HepG2 (cell line): ENCODE data around the gene PKDREJ. TPM values are rescaled to one million over a fixed set of nuclear protein-coding genes. Genes with fewer than 3 reads are reported as not detected.

Experiments used
- ATAC-seq: fragments of 200-7000 bp; cut with Tn5 transposase; 3 replicates; pipeline ENCODE4 v1.9.1; 2020; ENCODE audit warnings: mild to moderate bottlenecking, moderate library complexity
- BruUV-seq: library from RNA; stranded (reverse); fragments of 400-500 nt; replicated peaks from 2 replicates; lab custom pipeline; 2021; lab: Mats Ljungman, UMichigan
- CTCF ChIA-PET: fragments of 300-600 bp; formaldehyde crosslinking; extraction: SDS; loops from one replicate; lab custom pipeline; 2021; ENCODE audit warnings: low total read pairs, inconsistent platforms, low intra/inter-chr PET ratio; lab: Yijun Ruan, JAX
- POLR2A ChIA-PET: fragments of 350-600 bp; sonication (Branson Sonifier 250); formaldehyde crosslinking; loops from one replicate; lab custom pipeline; 2020; ENCODE audit warnings: antibody characterized with exemption, inconsistent platforms; lab: Yijun Ruan, JAX
- DNase-seq: peaks from one replicate; pipeline ENCODE4 v3.0.0-alpha.2; 2015; ENCODE audit warnings: low spot score
- FAIRE-seq: peaks from 3 replicates; lab custom pipeline; 2011; peaks lifted over from hg19 to GRCh38; lab: Jason Lieb, UNC
- H2AFZ ChIP-seq: one replicate; pipeline ENCODE4 v1.6.1; 2011; ENCODE audit warnings: low read length, inconsistent platforms
- H3K27ac ChIP-seq: fragments of 300-600 bp; 3 replicates; pipeline ENCODE4 v1.8.0; 2011; ENCODE audit warnings: mixed run types, mild to moderate bottlenecking, mixed read lengths, low read length, inconsistent platforms; ENCODE audit not compliant: insufficient read depth; ENCODE audit errors: extremely low read length
- H3K27me3 ChIP-seq, 2 experiments: fragments of 200-600 bp in 1 of 2; 2 replicates in 1 of 2; 3 replicates in 1 of 2; pipeline versions ENCODE4 v1.6.0 to v1.8.0; 2011; ENCODE audit warnings: low read length in 2 of 2, mild to moderate bottlenecking in 2 of 2, moderate library complexity in 2 of 2, inconsistent platforms in 1 of 2; ENCODE audit not compliant: insufficient read depth in 2 of 2, control insufficient read depth in 1 of 2
- H3K36me3 ChIP-seq, 2 experiments: fragments of 200-600 bp in 1 of 2; replicated peaks in 1 of 2; 2 replicates in 1 of 2; 3 replicates in 1 of 2; pipeline versions ENCODE4 v1.5.1 to v1.8.0; 2011; ENCODE audit warnings: low read length in 2 of 2, inconsistent platforms in 1 of 2; ENCODE audit not compliant: insufficient read depth in 2 of 2, control insufficient read depth in 1 of 2
- H3K4me1 ChIP-seq: 2 replicates; pipeline ENCODE4 v1.5.1; 2012; ENCODE audit warnings: low read length, inconsistent platforms; ENCODE audit not compliant: insufficient read depth
- H3K4me2 ChIP-seq: 2 replicates; pipeline ENCODE4 v1.6.0; 2011; ENCODE audit warnings: low read depth, low read length, inconsistent platforms
- H3K4me3 ChIP-seq, 3 experiments: fragments of 200-600 bp in 1 of 3; sonication (generic), shearing (Covaris generic) in 1 of 3; replicated peaks in 1 of 3; 2 replicates each; pipeline ENCODE4 v1.5.1; 2011 to 2016; ENCODE audit warnings: low read length in 3 of 3, inconsistent platforms in 2 of 3, low read depth in 2 of 3, mild to moderate bottlenecking in 2 of 3, control low read depth in 1 of 3, mixed read lengths in 1 of 3; ENCODE audit not compliant: insufficient read depth in 1 of 3
- H3K79me2 ChIP-seq: one replicate; pipeline ENCODE4 v1.6.1; 2011; ENCODE audit warnings: low read length, inconsistent platforms; ENCODE audit not compliant: insufficient read depth
- H3K9ac ChIP-seq: 2 replicates; pipeline ENCODE4 v1.6.0; 2011; ENCODE audit warnings: mild to moderate bottlenecking, low read depth, low read length, inconsistent platforms; ENCODE audit not compliant: insufficient read depth
- H3K9me3 ChIP-seq: 2 replicates; pipeline ENCODE4 v1.5.1; 2012; ENCODE audit warnings: mild to moderate bottlenecking, low read length
- H4K20me1 ChIP-seq: 2 replicates; pipeline ENCODE4 v1.6.0; 2011; ENCODE audit warnings: inconsistent platforms, mild to moderate bottlenecking, low read length, moderate library complexity; ENCODE audit not compliant: insufficient read depth
- AGO1 ChIP-seq: fragments of 200-400 bp; formaldehyde crosslinking; IDR thresholded peaks from 2 replicates; pipeline ENCODE4 v1.6.1; 2017; ENCODE audit warnings: mild to moderate bottlenecking, low read depth, low read length, moderate library complexity; ENCODE audit not compliant: poor library complexity, severe bottlenecking
- ELK4 ChIP-seq: sonication (generic); formaldehyde crosslinking; IDR thresholded peaks from 2 replicates; pipeline ENCODE4 v1.9.0; 2021; ENCODE audit warnings: missing genetic modification reagents, borderline replicate concordance
- MBD4 ChIP-seq: IDR thresholded peaks from 2 replicates; pipeline ENCODE4 v1.6.1; 2012; ENCODE audit warnings: low read length, inconsistent platforms, borderline replicate concordance
- POLR2G ChIP-seq: fragments of 200-400 bp; formaldehyde crosslinking; IDR thresholded peaks from 2 replicates; pipeline ENCODE4 v1.6.1; 2018; ENCODE audit warnings: mild to moderate bottlenecking, low read depth, low read length, moderate library complexity
- PPARG ChIP-seq: conservative IDR thresholded peaks from 2 replicates; pipeline ENCODE4 v1.6.1; 2016; ENCODE audit warnings: missing biosample characterization, missing genetic modification reagents
- PTBP1 ChIP-seq: fragments of 200-400 bp; formaldehyde crosslinking; IDR thresholded peaks from 2 replicates; pipeline ENCODE4 v1.6.1; 2018; ENCODE audit warnings: low read length, low read depth; ENCODE audit not compliant: poor library complexity, severe bottlenecking
- RBM22 ChIP-seq: fragments of 200-400 bp; formaldehyde crosslinking; optimal IDR thresholded peaks from 2 replicates; pipeline ENCODE3; 2017; ENCODE audit warnings: mild to moderate bottlenecking, low read length, moderate library complexity
- SOX5 ChIP-seq: IDR thresholded peaks from 2 replicates; pipeline ENCODE4 v1.6.1; 2016; ENCODE audit warnings: borderline replicate concordance
- ZBTB7A ChIP-seq: sonication (generic); formaldehyde crosslinking; IDR thresholded peaks from 2 replicates; pipeline ENCODE4 v1.8.0; 2022; ENCODE audit warnings: mild to moderate bottlenecking, missing genetic modification reagents
- ZFP90 ChIP-seq: sonication (generic); formaldehyde crosslinking; IDR thresholded peaks from 2 replicates; pipeline ENCODE4 v1.8.0; 2022; ENCODE audit warnings: missing genetic modification reagents, mild to moderate bottlenecking, inconsistent platforms, borderline replicate concordance
- ZNF484 ChIP-seq: sonication (generic); formaldehyde crosslinking; IDR thresholded peaks from 2 replicates; pipeline ENCODE4 v1.5.1; 2020; ENCODE audit warnings: mild to moderate bottlenecking, low read depth, missing genetic modification reagents, borderline replicate concordance
- WGBS: methylation state at CpG from one replicate; pipeline ENCODE4 v1.1.6; 2017; ENCODE audit warnings: low lambda C conversion rate; 5-methylcytosine and 5-hydroxymethylcytosine counted together
- in situ Hi-C: cut with HindIII; loops from 2 replicates; pipeline ENCODE4 v1.10.0; 2017; ENCODE audit warnings: low pct_unique_long_range_greater_than_20kb; ENCODE audit not compliant: extremely low pct_ligation_motif_present
- intact Hi-C: fragments of 100-400 bp; cut with micrococcal nuclease; formaldehyde crosslinking; loops from one replicate; pipeline ENCODE4 v1.10.0; 2022; ENCODE audit not compliant: unreplicated experiment
- polyA plus RNA-seq, 8 experiments: library from polyadenylated mRNA; depleted of rRNA in 3 of 8; stranded (reverse) in 7 of 8; unstranded in 1 of 8; fragments of >200 nt; fragmentation: Illumina TruSeq in 4 of 8; extraction: Trizol in 4 of 8; gene quantifications; 2 replicates each; pipeline versions ENCODE4 v1.2.1 to v1.2.3, GENCODE V29; 2011 to 2016; ENCODE audit warnings: low read depth in 4 of 8, missing spikeins in 1 of 8, mixed read lengths in 1 of 8; ENCODE audit not compliant: insufficient read depth in 1 of 8
- total RNA-seq, 5 experiments: library from RNA; depleted of rRNA; stranded (reverse); fragments of >200 nt; fragmentation: Illumina TruSeq; extraction: Trizol; gene quantifications; 2 replicates each; pipeline ENCODE4 v1.2.3, GENCODE V29; 2016; ENCODE audit warnings: low read depth in 1 of 5
- TF ChIP-seq, protein P1 (sequence below): IDR thresholded peaks from 2 replicates; pipeline ENCODE4 v1.6.1; 2016; ENCODE audit warnings: mild to moderate bottlenecking
- TF ChIP-seq, protein P2 (sequence below): sonication (generic); formaldehyde crosslinking; IDR thresholded peaks from 2 replicates; pipeline ENCODE4 v1.4.0; 2020; ENCODE audit warnings: missing genetic modification reagents, borderline replicate concordance

The PKDREJ gene
- total and polyA plus RNA-seq, 2 of the 13 experiments (the other 11 are each of a cell fraction or from before 2014, with no cell fraction given), result not detected

GRCh38 chr22:46296257-46297150, 33.4 kb upstream of the PKDREJ start, which contains the start of gene GTSE1 (continued):
- TF ChIP-seq SOX5 (CRISPR knock-in tag) (no peak; the same call in 1 of the 2 replicates), PPARG (CRISPR knock-in tag) (peak; percentile 15; the same call in 1 of the 2 replicates), ZFP90 (no peak), POLR2G (0 out of 2 replicates have a peak, but pooled peaks have one; percentile 13)
- TF ChIP-seq, protein P1, sequence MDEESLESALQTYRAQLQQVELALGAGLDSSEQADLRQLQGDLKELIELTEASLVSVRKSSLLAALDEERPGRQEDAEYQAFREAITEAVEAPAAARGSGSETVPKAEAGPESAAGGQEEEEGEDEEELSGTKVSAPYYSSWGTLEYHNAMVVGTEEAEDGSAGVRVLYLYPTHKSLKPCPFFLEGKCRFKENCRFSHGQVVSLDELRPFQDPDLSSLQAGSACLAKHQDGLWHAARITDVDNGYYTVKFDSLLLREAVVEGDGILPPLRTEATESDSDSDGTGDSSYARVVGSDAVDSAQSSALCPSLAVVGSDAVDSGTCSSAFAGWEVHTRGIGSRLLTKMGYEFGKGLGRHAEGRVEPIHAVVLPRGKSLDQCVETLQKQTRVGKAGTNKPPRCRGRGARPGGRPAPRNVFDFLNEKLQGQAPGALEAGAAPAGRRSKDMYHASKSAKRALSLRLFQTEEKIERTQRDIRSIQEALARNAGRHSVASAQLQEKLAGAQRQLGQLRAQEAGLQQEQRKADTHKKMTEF, result peak; percentile 78; the same call in 1 of the 2 replicates

DNA sequence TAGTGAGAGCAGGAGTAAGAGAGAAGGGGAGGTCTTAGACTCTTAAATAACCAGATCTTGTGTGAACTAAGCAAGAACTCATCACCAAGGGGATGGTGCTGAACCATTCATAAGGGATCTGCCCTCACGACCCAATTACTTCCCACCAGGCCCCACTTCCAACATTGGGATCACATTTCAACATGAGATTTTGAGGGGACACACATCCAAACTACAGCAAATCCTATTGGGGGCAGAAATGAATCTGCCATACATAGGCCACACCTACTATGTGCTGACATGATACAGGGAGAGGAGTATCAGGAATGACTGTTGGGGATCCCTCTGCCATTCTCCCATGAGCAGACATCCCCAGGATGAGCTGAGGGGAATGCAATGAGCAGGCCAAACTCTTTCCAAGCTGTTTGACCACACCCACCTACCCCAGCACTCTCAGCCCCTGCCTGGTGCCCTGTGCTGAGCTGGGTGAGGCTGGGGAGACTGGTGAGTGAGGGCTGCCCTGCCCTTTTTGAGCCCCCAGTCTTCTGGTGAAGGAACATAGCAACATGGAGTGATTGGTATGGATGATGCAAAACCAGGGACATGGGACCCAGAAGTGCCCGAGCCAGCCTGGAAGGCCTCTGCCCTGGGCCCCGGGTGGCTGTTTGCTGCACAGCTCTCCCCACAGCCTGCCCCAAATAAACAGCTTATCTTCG, 32.3 kb upstream of the PKDREJ start:
- DNase-seq (no peak), FAIRE-seq (no peak), ATAC-seq (peak; percentile 17)
- Histone ChIP-seq H3K4me3 (peak overlapping the region; percentile 82 to 91 (median 84)), H3K9ac (peak overlapping the region; percentile 66), H3K4me2 (peak overlapping the region; percentile 96), H4K20me1 (no peaks in the 10 kb centered on the region), H3K4me1 (peaks cover 28% of the 10 kb centered on the region), H3K27me3 (no peaks in the 10 kb centered on the region; a peak in 1 of 5 replicates), H3K79me2 (peaks cover 18% of the 10 kb centered on the region), H3K27ac (no peak overlapping the region), H3K9me3 (no peaks in the 10 kb centered on the region), H2AFZ (no peak overlapping the region), H3K36me3 (peaks cover 14 to 37% of the 10 kb centered on the region in 2 experiments)
- BruUV-seq, result no TSS peak
- intact Hi-C loops (no loop called here), in situ Hi-C loops (no loop called here)
- ChIA-PET CTCF (no interaction called here), POLR2A (interaction anchor here (1.0 to 2.4 kb wide), 10 partner anchors 8 to 167 kb away, joined by 3 to 33 read pairs (median 4); partner anchors contain the start of genes CDPF1, TRMU and TTC38)
- 90% methylated on average over 1 of the region's 4 CpGs for WGBS
- TF ChIP-seq ZNF484 (no peak), AGO1 (peak; percentile 30), ZBTB7A (0 out of 2 replicates have a peak, but pooled peaks have one; percentile 16), RBM22 (peak; percentile 83), PTBP1 (no peak), ELK4 (CRISPR knock-in tag) (no peak), MBD4 (0 out of 2 replicates have a peak, but pooled peaks have one; percentile 41)
- TF ChIP-seq, protein P2, sequence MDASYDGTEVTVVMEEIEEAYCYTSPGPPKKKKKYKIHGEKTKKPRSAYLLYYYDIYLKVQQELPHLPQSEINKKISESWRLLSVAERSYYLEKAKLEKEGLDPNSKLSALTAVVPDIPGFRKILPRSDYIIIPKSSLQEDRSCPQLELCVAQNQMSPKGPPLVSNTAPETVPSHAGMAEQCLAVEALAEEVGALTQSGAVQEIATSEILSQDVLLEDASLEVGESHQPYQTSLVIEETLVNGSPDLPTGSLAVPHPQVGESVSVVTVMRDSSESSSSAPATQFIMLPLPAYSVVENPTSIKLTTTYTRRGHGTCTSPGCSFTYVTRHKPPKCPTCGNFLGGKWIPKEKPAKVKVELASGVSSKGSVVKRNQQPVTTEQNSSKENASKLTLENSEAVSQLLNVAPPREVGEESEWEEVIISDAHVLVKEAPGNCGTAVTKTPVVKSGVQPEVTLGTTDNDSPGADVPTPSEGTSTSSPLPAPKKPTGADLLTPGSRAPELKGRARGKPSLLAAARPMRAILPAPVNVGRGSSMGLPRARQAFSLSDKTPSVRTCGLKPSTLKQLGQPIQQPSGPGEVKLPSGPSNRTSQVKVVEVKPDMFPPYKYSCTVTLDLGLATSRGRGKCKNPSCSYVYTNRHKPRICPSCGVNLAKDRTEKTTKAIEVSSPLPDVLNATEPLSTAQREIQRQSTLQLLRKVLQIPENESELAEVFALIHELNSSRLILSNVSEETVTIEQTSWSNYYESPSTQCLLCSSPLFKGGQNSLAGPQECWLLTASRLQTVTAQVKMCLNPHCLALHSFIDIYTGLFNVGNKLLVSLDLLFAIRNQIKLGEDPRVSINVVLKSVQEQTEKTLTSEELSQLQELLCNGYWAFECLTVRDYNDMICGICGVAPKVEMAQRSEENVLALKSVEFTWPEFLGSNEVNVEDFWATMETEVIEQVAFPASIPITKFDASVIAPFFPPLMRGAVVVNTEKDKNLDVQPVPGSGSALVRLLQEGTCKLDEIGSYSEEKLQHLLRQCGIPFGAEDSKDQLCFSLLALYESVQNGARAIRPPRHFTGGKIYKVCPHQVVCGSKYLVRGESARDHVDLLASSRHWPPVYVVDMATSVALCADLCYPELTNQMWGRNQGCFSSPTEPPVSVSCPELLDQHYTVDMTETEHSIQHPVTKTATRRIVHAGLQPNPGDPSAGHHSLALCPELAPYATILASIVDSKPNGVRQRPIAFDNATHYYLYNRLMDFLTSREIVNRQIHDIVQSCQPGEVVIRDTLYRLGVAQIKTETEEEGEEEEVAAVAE (CRISPR knock-in tag), result no peak
